BLaER1 treated with 17β-estradiol and CSF1 and Interleukin-3, amounts not matched to agents 10 nM and 100 nM (cell line): ENCODE measurements around the gene CELSR1.

ENCODE experiments used
- H3K27ac ChIP-seq, 11 experiments: shearing (Covaris generic); formaldehyde crosslinking; 2 replicates each; pipeline ENCODE4 v1.8.1; 2022
- H3K27me3 ChIP-seq, 11 experiments: shearing (Covaris generic); formaldehyde crosslinking; 2 replicates each; pipeline ENCODE4 v1.8.1; 2022
- H3K36me3 ChIP-seq, 11 experiments: shearing (Covaris generic); formaldehyde crosslinking; 2 replicates each; pipeline ENCODE4 v1.8.1; 2022
- H3K4me1 ChIP-seq, 10 experiments: shearing (Covaris generic); formaldehyde crosslinking; 2 replicates each; pipeline ENCODE4 v1.8.1; 2022
- H3K4me2 ChIP-seq, 11 experiments: shearing (Covaris generic); formaldehyde crosslinking; 2 replicates each; pipeline ENCODE4 v1.8.1; 2022
- H3K4me3 ChIP-seq, 10 experiments: shearing (Covaris generic); formaldehyde crosslinking; 2 replicates each; pipeline ENCODE4 v1.8.1; 2022
- H3K9ac ChIP-seq, 11 experiments: shearing (Covaris generic); formaldehyde crosslinking; 2 replicates each; pipeline ENCODE4 v1.8.1; 2022
- H3K9me3 ChIP-seq, 11 experiments: shearing (Covaris generic); formaldehyde crosslinking; replicated peaks in 1 of 11; 2 replicates each; pipeline ENCODE4 v1.8.1; 2022
- H4K20me1 ChIP-seq, 11 experiments: shearing (Covaris generic); formaldehyde crosslinking; 2 replicates each; pipeline ENCODE4 v1.8.1; 2022
- Cebpa-rat ChIP-seq, 11 experiments: shearing (Covaris generic); IDR thresholded peaks; 2 replicates each; pipeline ENCODE4 v1.8.1; 2022

Gene CELSR1

DNA sequence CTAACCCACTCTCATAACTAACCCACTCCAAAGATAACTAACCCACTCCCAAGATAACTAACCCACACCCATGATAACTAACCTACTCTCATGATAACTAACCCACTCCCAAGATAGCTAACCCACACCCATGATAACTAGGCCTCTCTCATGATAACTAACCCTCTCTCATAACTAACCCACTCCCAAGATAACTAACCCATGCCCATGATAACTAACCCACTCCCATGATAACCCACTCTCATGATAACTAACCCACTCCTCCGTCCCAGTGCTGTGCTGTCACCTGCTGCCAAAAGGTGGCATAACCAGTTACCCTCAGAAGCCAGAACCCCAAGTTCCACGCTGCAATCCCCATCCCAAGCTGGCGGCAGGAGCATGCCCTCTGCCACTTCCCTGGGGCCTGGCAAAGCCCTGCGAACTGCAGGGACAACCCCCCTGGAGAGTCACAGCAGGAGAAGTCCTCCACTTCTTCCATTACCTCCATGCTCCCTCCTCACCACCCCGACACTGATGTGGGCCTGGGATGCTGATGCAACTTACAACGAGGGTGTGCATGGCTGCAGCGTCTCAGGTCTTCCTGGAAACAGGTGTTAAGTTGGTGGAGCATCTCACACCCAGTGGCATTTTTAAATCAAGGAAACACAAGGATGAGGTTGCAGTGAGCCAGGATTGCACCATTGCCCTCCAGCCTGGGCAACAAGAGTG lies 30.8 kb upstream of the CELSR1 start:
- no peak overlapping the region for H3K4me3 ChIP-seq
- peaks cover 18 to 31% (median 26%) of the 10 kb centered on the region in 11 experiments for H3K9me3 ChIP-seq
- peak in 1 of 11 experiments; percentile 59; a peak in 1 of 22 replicates for TF ChIP-seq Cebpa-rat (IDR thresholded peaks at IDR 0.05)
- no peaks in the 10 kb centered on the region for H3K27me3 ChIP-seq
- no peak overlapping the region for H3K9ac ChIP-seq
- H3K4me1 ChIP-seq: peaks cover 11 to 38% (median 30%) of the 10 kb centered on the region in 10 experiments
- H3K36me3 ChIP-seq: 0 out of 22 replicates have a peak, but pooled peaks cover 0 to 4% (median 0%) of the 10 kb centered on the region in 11 experiments
- H3K4me2 ChIP-seq: peak overlapping the region in 6 of 11 experiments; percentile 11 to 44 (median 26); a peak in 9 of 22 replicates
- 0 out of 22 replicates have a peak, but pooled peaks cover 0 to 6% (median 0%) of the 10 kb centered on the region in 11 experiments for H4K20me1 ChIP-seq
- H3K27ac ChIP-seq: peak overlapping the region in 1 of 11 experiments; percentile 23; a peak in 2 of 22 replicates

DNA sequence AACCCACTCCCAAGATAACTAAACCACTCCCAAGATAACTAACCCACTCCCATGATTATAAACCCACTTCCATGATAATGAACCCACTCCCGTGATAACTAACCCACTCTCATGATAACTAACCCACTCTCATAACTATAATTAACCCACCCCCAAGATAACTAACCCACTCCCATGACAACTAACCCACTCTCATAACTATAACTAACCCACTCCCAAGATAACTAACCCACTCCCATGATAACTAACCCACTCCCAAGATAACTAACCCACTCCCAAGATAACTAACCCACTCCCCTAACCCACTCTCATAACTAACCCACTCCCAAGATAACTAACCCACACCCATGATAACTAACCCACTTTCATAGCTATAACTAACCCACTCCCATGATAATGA lies 30.1 kb upstream of the CELSR1 start:
- 0 out of 22 replicates have a peak, but pooled peaks cover 0 to 4% (median 0%) of the 10 kb centered on the region in 11 experiments for H3K36me3 ChIP-seq
- 0 out of 22 replicates have a peak, but pooled peaks cover 0 to 6% (median 0%) of the 10 kb centered on the region in 11 experiments for H4K20me1 ChIP-seq
- peaks cover 18 to 24% (median 21%) of the 10 kb centered on the region in 11 experiments for H3K9me3 ChIP-seq
- H3K9ac ChIP-seq: no peak overlapping the region
- no peak for TF ChIP-seq Cebpa-rat (IDR thresholded peaks at IDR 0.05)
- peaks cover 19 to 43% (median 37%) of the 10 kb centered on the region in 10 experiments for H3K4me1 ChIP-seq
- no peaks in the 10 kb centered on the region for H3K27me3 ChIP-seq
- no peak overlapping the region for H3K4me3 ChIP-seq
- H3K27ac ChIP-seq: no peak overlapping the region
- H3K4me2 ChIP-seq: peak overlapping the region in 5 of 11 experiments; percentile 8 to 44 (median 31); a peak in 5 of 22 replicates

DNA sequence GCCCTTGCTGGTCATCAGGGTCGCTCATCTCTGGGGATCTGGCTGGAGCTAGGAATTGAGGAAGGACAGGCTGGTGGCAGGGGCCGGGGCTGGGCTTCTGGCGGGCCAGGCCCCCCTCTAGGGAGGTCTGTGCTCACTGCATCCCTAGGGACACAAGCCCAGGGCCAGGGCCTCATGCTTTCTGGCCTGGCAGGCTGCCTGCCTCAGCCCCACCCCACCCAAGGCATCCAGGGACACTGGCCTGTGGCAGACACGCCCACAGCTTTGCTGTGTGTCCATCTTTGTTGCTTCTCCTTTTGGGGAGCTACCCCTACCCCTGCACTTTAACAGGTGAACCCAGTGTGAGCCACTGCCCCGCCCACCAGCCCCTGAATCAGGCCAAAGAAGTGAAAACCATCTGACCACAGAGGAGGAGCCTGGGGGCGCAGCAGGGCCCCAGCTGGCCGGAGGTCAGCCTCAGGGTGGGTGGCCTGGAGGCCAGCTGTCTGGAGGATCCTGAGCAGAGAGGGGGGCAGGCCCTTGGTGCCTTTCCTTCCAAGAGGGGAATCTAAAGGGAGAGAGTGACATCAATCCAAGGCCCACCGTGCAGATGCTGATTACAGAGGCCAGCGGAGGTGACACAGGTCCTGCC lies 26.8 kb upstream of the CELSR1 start:
- Histone ChIP-seq H4K20me1 (0 out of 22 replicates have a peak, but pooled peaks cover 0 to 6% (median 0%) of the 10 kb centered on the region in 11 experiments), H3K4me2 (peak overlapping the region; percentile 59 to 92 (median 84)), H3K9me3 (no peaks in the 10 kb centered on the region), H3K9ac (peak overlapping the region in 8 of 11 experiments; percentile 2 to 62 (median 24); a peak in 8 of 22 replicates), H3K4me3 (no peak overlapping the region), H3K4me1 (peaks cover 41 to 65% (median 59%) of the 10 kb centered on the region in 10 experiments), H3K36me3 (no peaks in the 10 kb centered on the region), H3K27ac (peak overlapping the region in 5 of 11 experiments; percentile 11 to 69 (median 29); a peak in 6 of 22 replicates), H3K27me3 (no peaks in the 10 kb centered on the region)
- no peak for TF ChIP-seq Cebpa-rat (IDR thresholded peaks at IDR 0.05)

DNA sequence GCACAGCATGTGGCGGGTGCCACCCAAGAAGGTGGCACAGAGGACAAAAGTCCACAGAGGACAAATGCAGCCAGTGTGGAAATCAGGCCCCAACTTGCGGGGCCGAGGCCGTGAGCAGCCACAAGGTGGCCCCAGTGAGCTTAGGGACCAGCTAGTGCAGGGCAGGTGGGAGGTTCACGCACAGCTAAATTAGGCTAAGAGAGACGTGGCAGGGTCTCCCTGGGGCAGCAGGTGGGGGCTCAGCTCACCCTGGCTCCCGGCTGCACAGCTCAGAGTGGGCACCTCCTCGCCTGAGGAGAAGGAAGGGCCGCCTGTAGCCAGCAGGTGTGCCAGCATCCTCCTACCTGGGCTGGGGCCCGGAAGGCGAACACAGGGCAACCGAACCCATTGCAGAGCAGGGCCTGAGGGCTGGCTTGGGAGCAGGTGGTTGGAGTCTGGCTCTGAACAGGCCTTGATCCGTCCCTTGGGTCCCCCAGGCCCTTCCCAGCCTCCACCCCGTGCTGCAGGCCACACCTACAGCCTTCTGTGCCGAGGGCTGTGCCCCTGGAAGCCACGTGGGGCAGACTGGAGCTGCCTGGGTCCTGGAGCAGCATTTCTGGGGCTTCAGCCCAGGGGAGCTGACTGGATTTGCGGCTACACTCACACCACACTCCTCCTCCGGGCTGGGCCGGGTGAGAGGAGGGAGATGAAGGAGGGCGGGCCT lies 26.1 kb upstream of the CELSR1 start:
- Histone ChIP-seq H3K4me3 (no peak overlapping the region), H3K9ac (peak overlapping the region in 7 of 11 experiments; percentile 6 to 62 (median 27); a peak in 7 of 22 replicates)

DNA sequence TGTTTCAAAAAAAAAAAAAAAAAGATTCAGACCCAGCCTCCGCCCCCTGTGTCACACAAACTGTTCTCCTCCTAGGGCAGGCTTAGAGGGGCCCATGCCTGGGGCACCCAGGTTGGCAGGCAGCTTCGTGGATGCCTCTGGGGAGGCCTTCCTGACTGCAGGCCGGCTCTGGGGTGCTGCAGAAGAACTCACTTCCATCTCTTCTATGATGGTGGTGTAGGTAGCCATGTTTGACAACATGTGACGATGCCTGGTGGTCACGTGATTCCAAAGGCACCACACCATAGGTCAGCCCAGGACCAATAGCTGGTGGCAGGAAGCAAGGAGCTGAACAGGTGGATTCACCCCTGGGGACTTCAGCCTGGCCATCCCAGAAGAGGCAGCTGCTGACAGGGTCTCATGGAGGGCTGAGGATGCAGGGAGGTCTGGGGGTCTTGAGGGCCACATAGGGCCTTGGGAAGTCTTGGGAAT lies 24.1 kb upstream of the CELSR1 start:
- no peaks in the 10 kb centered on the region for H3K36me3 ChIP-seq
- H3K9ac ChIP-seq: peak overlapping the region in 3 of 11 experiments; percentile 32 to 52 (median 43); a peak in 5 of 22 replicates
- H3K4me2 ChIP-seq: peak overlapping the region; percentile 74 to 92 (median 87)
- H3K9me3 ChIP-seq: peaks cover 8 to 14% (median 10%) of the 10 kb centered on the region in 11 experiments
- H3K27me3 ChIP-seq: no peaks in the 10 kb centered on the region
- peak overlapping the region; percentile 47 to 69 (median 53); a peak in 19 of 22 replicates for H3K27ac ChIP-seq
- H4K20me1 ChIP-seq: 0 out of 22 replicates have a peak, but pooled peaks cover 0 to 3% (median 0%) of the 10 kb centered on the region in 11 experiments
- no peak for TF ChIP-seq Cebpa-rat (IDR thresholded peaks at IDR 0.05)
- peaks cover 41 to 47% (median 44%) of the 10 kb centered on the region in 10 experiments for H3K4me1 ChIP-seq
- H3K4me3 ChIP-seq: peak overlapping the region in 7 of 10 experiments; percentile 4 to 54 (median 25); a peak in 8 of 20 replicates

More for the DNA sequence above, 26.1 kb upstream of the CELSR1 start:
- Histone ChIP-seq H3K4me1 (peaks cover 41 to 60% (median 56%) of the 10 kb centered on the region in 10 experiments), H3K9me3 (no peaks in the 10 kb centered on the region), H3K4me2 (peak overlapping the region; percentile 59 to 92 (median 84)), H3K27ac (peak overlapping the region in 6 of 11 experiments; percentile 11 to 69 (median 38); a peak in 8 of 22 replicates), H4K20me1 (0 out of 22 replicates have a peak, but pooled peaks cover 0 to 4% (median 0%) of the 10 kb centered on the region in 11 experiments), H3K27me3 (no peaks in the 10 kb centered on the region), H3K36me3 (no peaks in the 10 kb centered on the region)
- no peak for TF ChIP-seq Cebpa-rat (IDR thresholded peaks at IDR 0.05)

DNA sequence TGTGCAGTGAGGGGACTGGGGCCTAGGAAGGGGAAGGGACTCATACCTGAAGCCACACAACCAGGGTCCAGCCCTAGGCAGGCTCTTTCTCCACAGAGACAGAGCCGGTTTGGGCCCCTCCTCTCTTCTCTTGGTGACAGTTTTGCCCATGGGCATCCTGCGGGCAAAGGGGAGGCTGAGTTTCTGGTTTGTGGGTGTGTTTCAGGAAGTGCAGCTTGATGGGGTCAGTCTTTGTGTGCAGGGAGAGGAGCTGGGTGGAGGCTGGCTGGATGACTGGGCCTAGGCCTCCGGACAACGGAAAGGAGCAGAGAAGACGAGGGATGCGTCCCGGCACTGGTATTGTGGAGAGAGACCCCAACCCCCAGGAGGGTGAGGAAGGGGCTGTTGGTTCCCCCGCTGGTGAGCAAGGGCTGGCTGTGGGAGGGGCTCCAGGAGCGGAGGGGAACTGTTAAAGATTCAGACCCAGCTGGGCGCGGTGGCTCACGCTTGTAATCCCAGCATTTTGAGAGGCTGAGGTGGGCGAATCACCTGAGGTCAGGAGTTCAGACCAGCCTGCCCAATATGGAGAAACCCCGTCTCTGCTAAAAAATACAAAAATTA lies 23.4 kb upstream of the CELSR1 start:
- Histone ChIP-seq H3K27ac (peak overlapping the region; percentile 11 to 69 (median 51); a peak in 14 of 22 replicates), H3K4me2 (peak overlapping the region; percentile 74 to 92 (median 87)), H3K4me3 (peak overlapping the region in 9 of 10 experiments; percentile 4 to 54 (median 25); a peak in 12 of 20 replicates), H3K27me3 (no peaks in the 10 kb centered on the region), H3K4me1 (peaks cover 41 to 47% (median 44%) of the 10 kb centered on the region in 10 experiments), H3K36me3 (no peaks in the 10 kb centered on the region), H3K9ac (peak overlapping the region in 10 of 11 experiments; percentile 15 to 59 (median 38); a peak in 18 of 22 replicates), H3K9me3 (peaks cover 9 to 16% (median 12%) of the 10 kb centered on the region in 11 experiments), H4K20me1 (0 out of 22 replicates have a peak, but pooled peaks cover 0 to 3% (median 0%) of the 10 kb centered on the region in 11 experiments)
- TF ChIP-seq Cebpa-rat (IDR thresholded peaks at IDR 0.05): no peak

DNA sequence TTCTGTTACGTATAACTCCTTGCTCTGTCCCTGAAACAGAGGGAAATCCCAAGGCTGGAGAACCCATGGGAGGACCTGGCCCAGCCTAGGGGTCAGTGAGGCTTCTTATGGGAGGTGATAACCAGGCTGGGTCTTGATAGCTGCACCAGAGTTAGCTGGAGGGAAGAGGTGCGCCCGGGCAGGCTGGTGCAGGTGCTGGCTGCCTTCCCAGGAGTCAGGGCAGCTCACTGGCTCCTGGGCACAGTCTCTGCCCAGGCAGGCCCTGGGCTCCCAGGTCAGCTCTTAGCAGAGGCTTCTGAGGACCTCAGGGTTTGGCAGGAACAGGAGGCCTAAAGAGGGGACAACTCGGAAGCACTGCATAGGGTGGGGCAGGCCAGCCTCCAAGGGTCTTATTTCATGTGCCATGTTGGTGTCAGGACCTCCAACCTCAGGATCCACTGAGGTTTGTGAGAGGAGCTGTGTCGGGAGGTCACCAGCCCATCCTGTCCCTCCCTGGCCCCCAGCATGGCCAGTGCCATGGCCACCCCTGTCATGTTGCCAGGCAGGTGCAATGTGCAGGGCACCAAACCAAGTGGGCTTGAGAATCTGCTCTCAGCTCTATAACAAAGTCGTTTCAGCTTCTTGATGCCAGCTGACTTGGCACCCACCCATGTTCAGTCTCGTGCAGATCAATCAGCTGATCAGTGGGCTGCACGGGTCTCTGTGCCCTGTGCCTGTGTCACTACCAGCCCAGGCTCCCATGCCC lies 20.5 kb upstream of the CELSR1 start:
- no peak overlapping the region for H3K9ac ChIP-seq
- peaks cover 13 to 21% (median 16%) of the 10 kb centered on the region in 11 experiments for H3K9me3 ChIP-seq
- peaks cover 0 to 4% (median 0%) of the 10 kb centered on the region in 11 experiments; a peak in 2 of 22 replicates for H3K36me3 ChIP-seq
- H4K20me1 ChIP-seq: no peaks in the 10 kb centered on the region
- H3K4me3 ChIP-seq: no peak overlapping the region
- no peak overlapping the region for H3K27ac ChIP-seq
- H3K4me1 ChIP-seq: peaks cover 26 to 30% (median 27%) of the 10 kb centered on the region in 10 experiments
- TF ChIP-seq Cebpa-rat (IDR thresholded peaks at IDR 0.05): no peak
- H3K27me3 ChIP-seq: no peaks in the 10 kb centered on the region
- no peak overlapping the region for H3K4me2 ChIP-seq
